MM.1S (cell line): ENCODE results near the gene CDK8.

Experiments used
- DNase-seq: peaks from one replicate; pipeline ENCODE4 v3.0.0-alpha.2; 2015
- H2AFZ ChIP-seq: fragments of 300-600 bp; sonication (generic); 2 replicates; pipeline ENCODE4 v1.6.0; 2016; ENCODE audit warnings: antibody characterized with exemption, low read length
- H3F3A ChIP-seq: fragments of 300-600 bp; sonication (generic); 2 replicates; pipeline ENCODE4 v1.6.1; 2016; ENCODE audit warnings: mild to moderate bottlenecking, antibody characterized with exemption, low read length, moderate library complexity, mixed read lengths; ENCODE audit not compliant: insufficient read depth
- H3K27ac ChIP-seq: fragments of 300-600 bp; sonication (generic); 2 replicates; pipeline ENCODE4 v1.5.1; 2016; ENCODE audit warnings: mild to moderate bottlenecking, low read length
- H3K27me3 ChIP-seq: fragments of 300-600 bp; sonication (generic); replicated peaks from 2 replicates; pipeline ENCODE4 v1.6.0; 2016; ENCODE audit warnings: low read length; ENCODE audit not compliant: insufficient read depth
- H3K36me3 ChIP-seq: fragments of 300-600 bp; sonication (generic); replicated peaks from 2 replicates; pipeline ENCODE4 v1.6.1; 2016; ENCODE audit warnings: mild to moderate bottlenecking, low read length, mixed read lengths; ENCODE audit not compliant: insufficient read depth
- H3K4me1 ChIP-seq: fragments of 300-600 bp; sonication (generic); 2 replicates; pipeline ENCODE4 v1.6.1; 2016; ENCODE audit warnings: low read length, mixed read lengths
- H3K4me2 ChIP-seq: fragments of 300-600 bp; sonication (generic); 2 replicates; pipeline ENCODE4 v1.6.0; 2016; ENCODE audit warnings: low read depth, low read length
- H3K4me3 ChIP-seq: fragments of 300-600 bp; sonication (generic); 2 replicates; pipeline ENCODE4 v1.5.1; 2016; ENCODE audit warnings: low read length, mixed read lengths
- H3K79me2 ChIP-seq: fragments of 300-600 bp; sonication (generic); 2 replicates; pipeline ENCODE4 v1.6.1; 2016; ENCODE audit warnings: mixed run types, low read length, mixed read lengths
- H3K9ac ChIP-seq: fragments of 300-600 bp; sonication (generic); 2 replicates; pipeline ENCODE4 v1.6.1; 2016; ENCODE audit warnings: low read length, mixed read lengths
- H3K9me2 ChIP-seq: fragments of 300-600 bp; sonication (generic); replicated peaks from 2 replicates; pipeline ENCODE4 v1.6.1; 2016; ENCODE audit warnings: mild to moderate bottlenecking, low read length, mixed read lengths; ENCODE audit not compliant: insufficient read depth
- H3K9me3 ChIP-seq: fragments of 300-600 bp; sonication (generic); replicated peaks from 2 replicates; pipeline ENCODE4 v1.6.1; 2016; ENCODE audit warnings: mild to moderate bottlenecking, low read length, mixed read lengths; ENCODE audit not compliant: insufficient read depth
- H4K20me1 ChIP-seq: fragments of 300-600 bp; sonication (generic); 2 replicates; pipeline ENCODE4 v1.6.1; 2016; ENCODE audit warnings: mild to moderate bottlenecking, low read length, moderate library complexity, mixed read lengths; ENCODE audit not compliant: insufficient read depth
- CTCF ChIP-seq: fragments of 300-600 bp; sonication (generic); IDR thresholded peaks from 2 replicates; pipeline ENCODE4 v1.5.1; 2016; ENCODE audit warnings: antibody characterized with exemption, low read length, mixed read lengths
- EZH2 ChIP-seq: fragments of 300-600 bp; sonication (generic); optimal IDR thresholded peaks from 2 replicates; pipeline ENCODE3; 2017; ENCODE audit warnings: low read depth, mild to moderate bottlenecking, antibody characterized with exemption, low read length, mixed read lengths
- EZH2phosphoT487 ChIP-seq: fragments of 300-600 bp; sonication (generic); IDR thresholded peaks from 2 replicates; pipeline ENCODE4 v1.6.1; 2018; ENCODE audit warnings: antibody characterized with exemption, low read length

The CDK8 gene

GRCh38 chr13:26412263-26412662 lies 158.3 kb downstream of the CDK8 start:
- H3K27ac ChIP-seq = no peak overlapping the region
- H3K4me2 ChIP-seq = no peak overlapping the region
- no peaks in the 10 kb centered on the region for H3K79me2 ChIP-seq
- H3K4me1 ChIP-seq = no peaks in the 10 kb centered on the region
- no peak overlapping the region for H2AFZ ChIP-seq
- H3K9me2 ChIP-seq = no peaks in the 10 kb centered on the region
- H3F3A ChIP-seq = no peaks in the 10 kb centered on the region
- no peak for TF ChIP-seq EZH2phosphoT487
- no peak for TF ChIP-seq EZH2
- no peak for TF ChIP-seq CTCF
- no peak overlapping the region for H3K4me3 ChIP-seq
- no peaks in the 10 kb centered on the region for H4K20me1 ChIP-seq
- DNase-seq = no peak
- no peaks in the 10 kb centered on the region for H3K9me3 ChIP-seq
- H3K9ac ChIP-seq = no peak overlapping the region
- H3K36me3 ChIP-seq = no peaks in the 10 kb centered on the region
- H3K27me3 ChIP-seq = no peaks in the 10 kb centered on the region

GRCh38 chr13:26412936-26413716 lies 159.2 kb downstream of the CDK8 start:
- no peak for DNase-seq
- no peak overlapping the region for H3K9ac ChIP-seq

GRCh38 chr13:26420282-26420960 lies 166.5 kb downstream of the CDK8 start:
- Histone ChIP-seq H2AFZ (no peak overlapping the region), H3K27ac (no peak overlapping the region), H3K4me1 (no peaks in the 10 kb centered on the region), H3K9me3 (no peaks in the 10 kb centered on the region), H3K4me2 (no peak overlapping the region), H3K9me2 (no peaks in the 10 kb centered on the region), H3K36me3 (no peaks in the 10 kb centered on the region), H3K9ac (no peak overlapping the region), H3K27me3 (no peaks in the 10 kb centered on the region), H3K4me3 (no peak overlapping the region), H4K20me1 (no peaks in the 10 kb centered on the region), H3K79me2 (no peaks in the 10 kb centered on the region), H3F3A (no peaks in the 10 kb centered on the region)
- TF ChIP-seq EZH2 (no peak), CTCF (no peak)
- DNase-seq = no peak

More at GRCh38 chr13:26412936-26413716, 159.2 kb downstream of the CDK8 start:
- Histone ChIP-seq H3K79me2 (no peaks in the 10 kb centered on the region), H2AFZ (no peak overlapping the region), H3K36me3 (no peaks in the 10 kb centered on the region), H3K9me2 (no peaks in the 10 kb centered on the region), H3K9me3 (no peaks in the 10 kb centered on the region), H3K27me3 (no peaks in the 10 kb centered on the region), H3F3A (no peaks in the 10 kb centered on the region), H3K4me3 (no peak overlapping the region), H3K4me2 (no peak overlapping the region), H3K27ac (no peak overlapping the region), H4K20me1 (no peaks in the 10 kb centered on the region), H3K4me1 (no peaks in the 10 kb centered on the region)
- no peak for TF ChIP-seq EZH2phosphoT487
- TF ChIP-seq CTCF = no peak
- no peak for TF ChIP-seq EZH2
